ENCODE measurements around the gene URB1.
A peak's percentile ranks its signal among the peaks of the same experiment; 100 is the strongest.

URB1 gene

GRCh38 chr21:32278518-32279376 lies 114.1 kb downstream of the URB1 start, which contains the start of gene MIS18A (continued):
- TF ChIP-seq KLF8 (tag by site-specific recombination; IDR thresholded peaks at IDR 0.05) (peak; percentile 91), ATF2 (tag by site-specific recombination; IDR thresholded peaks at IDR 0.05; ENCODE audit: low read depth) (0 out of 2 replicates have a peak, but pooled peaks have one; percentile 2), ZNF600 (tag by site-specific recombination; IDR thresholded peaks at IDR 0.05) (peak; percentile 85), ZFP3 (tag by site-specific recombination; IDR thresholded peaks at IDR 0.05; ENCODE audit: low read depth) (no peak), KLF9 (tag by site-specific recombination; IDR thresholded peaks at IDR 0.05; ENCODE audit: low read depth) (peak; percentile 87; the same call in 1 of the 2 replicates), ZBTB6 (tag by site-specific recombination; IDR thresholded peaks at IDR 0.05) (peak; percentile 67; the same call in 1 of the 2 replicates), ZNF530 (tag by site-specific recombination; IDR thresholded peaks at IDR 0.05; ENCODE audit: low read depth) (no peak), ZBTB11 (tag by site-specific recombination; conservative IDR thresholded peaks at IDR 0.05; ENCODE audit: low read depth) (0 out of 2 replicates have a peak, but pooled peaks have one; percentile 17), ZNF394 (tag by site-specific recombination; IDR thresholded peaks at IDR 0.05; ENCODE audit: borderline replicate concordance) (peak; percentile 74), ZSCAN5A (tag by site-specific recombination; IDR thresholded peaks at IDR 0.05) (peak; percentile 64), ZSCAN4 (tag by site-specific recombination; IDR thresholded peaks at IDR 0.05) (peak; percentile 54; the same call in 1 of the 2 replicates), ZNF18 (tag by site-specific recombination; IDR thresholded peaks at IDR 0.05) (no peak), ZBTB8A (tag by site-specific recombination; IDR thresholded peaks at IDR 0.05) (peak; percentile 56), ZNF362 (tag by site-specific recombination; IDR thresholded peaks at IDR 0.05) (peak; percentile 100), ZNF423 (tag by site-specific recombination; IDR thresholded peaks at IDR 0.05) (no peak), EGR2 (tag by site-specific recombination; IDR thresholded peaks at IDR 0.05; ENCODE audit: low read depth) (peak; percentile 97), ZNF239 (tag by site-specific recombination; IDR thresholded peaks at IDR 0.05) (peak; percentile 61; the same call in 1 of the 2 replicates), ZNF501 (tag by site-specific recombination; IDR thresholded peaks at IDR 0.05) (no peak), PRDM10 (tag by site-specific recombination; IDR thresholded peaks at IDR 0.05) (peak; percentile 87)

Measured in HEK293 (cell line).